ENCODE results near the gene DOCK2.

- TF ChIP-seq GABPA (IDR thresholded peaks at IDR 0.05; ENCODE audit: borderline replicate concordance, insufficient read depth, low read length), result no peak
- no peak for TF ChIP-seq CTCF (IDR thresholded peaks at IDR 0.05; ENCODE audit: control extremely low read depth in 1 of 3, insufficient read depth in 1 of 3, low read depth in 1 of 3, low read length in 3 of 3)
Observed at GRCh38 chr5:169895926-169896325, 258.9 kb downstream of the DOCK2 start.
